Anterior cingulate cortex (tissue), 58 donors: Measurements from ENCODE around the gene SYNDIG1.
A peak's percentile ranks its signal among the peaks of the same experiment; 100 is the strongest.

Source experiments
- DNase-seq, 58 donors: peaks; one replicate each; lab custom pipeline; 2025; lab: John Stamatoyannopoulos, UW

SYNDIG1 gene

GRCh38 chr20:24698706-24699206 lies 229.3 kb downstream of the SYNDIG1 start:
- DNase-seq = no peak

- DNase-seq = peak in 14 of 58 donors; percentile 18 to 76 (median 49)
Measured at GRCh38 chr20:24699321-24700165, 230.1 kb downstream of the SYNDIG1 start.

GRCh38 chr20:24700166-24700860 lies 230.9 kb downstream of the SYNDIG1 start:
- peak in 1 of 58 donors; percentile 26 for DNase-seq

GRCh38 chr20:24701027-24701426 lies 231.6 kb downstream of the SYNDIG1 start:
- no peak for DNase-seq

GRCh38 chr20:24701668-24702067 lies 232.2 kb downstream of the SYNDIG1 start:
- no peak for DNase-seq

DNA sequence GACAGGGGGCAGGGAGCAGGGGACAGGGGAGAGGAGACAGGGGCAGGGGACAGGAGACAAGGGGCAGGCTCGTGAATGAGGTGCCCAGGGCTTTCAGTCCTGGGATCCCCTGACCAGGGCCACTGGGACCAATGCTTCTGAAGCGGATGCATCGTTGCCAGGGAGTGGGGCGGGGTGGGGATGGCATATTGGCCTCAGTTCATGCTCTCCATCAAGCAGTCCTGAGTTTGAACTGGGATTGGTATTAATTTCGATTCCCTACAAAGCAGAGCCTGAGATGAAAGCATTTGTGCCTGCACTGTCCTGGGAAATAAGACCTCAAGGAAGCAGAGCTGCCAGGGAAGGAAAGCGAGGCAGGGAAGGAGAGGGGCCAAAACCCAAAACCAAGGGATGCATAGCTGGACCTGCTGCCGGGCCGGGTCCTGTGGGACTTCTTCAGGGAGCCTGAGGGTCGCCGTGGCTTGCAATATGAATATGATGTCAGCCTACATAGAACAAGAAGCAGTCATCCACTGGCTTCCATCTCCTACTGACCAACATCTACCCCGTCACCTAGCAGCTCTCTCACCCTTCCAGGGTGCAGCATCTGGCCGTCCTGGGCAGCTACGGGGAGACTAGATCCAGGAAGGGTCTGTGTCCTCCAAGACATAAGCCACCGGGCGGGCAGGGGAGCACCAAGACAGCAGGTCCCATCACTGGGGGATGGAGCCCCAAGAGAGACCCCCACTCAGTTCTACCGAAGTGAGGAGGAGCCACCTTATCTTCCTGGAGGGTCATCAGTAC lies 233.3 kb downstream of the SYNDIG1 start:
- no peak for DNase-seq

DNA sequence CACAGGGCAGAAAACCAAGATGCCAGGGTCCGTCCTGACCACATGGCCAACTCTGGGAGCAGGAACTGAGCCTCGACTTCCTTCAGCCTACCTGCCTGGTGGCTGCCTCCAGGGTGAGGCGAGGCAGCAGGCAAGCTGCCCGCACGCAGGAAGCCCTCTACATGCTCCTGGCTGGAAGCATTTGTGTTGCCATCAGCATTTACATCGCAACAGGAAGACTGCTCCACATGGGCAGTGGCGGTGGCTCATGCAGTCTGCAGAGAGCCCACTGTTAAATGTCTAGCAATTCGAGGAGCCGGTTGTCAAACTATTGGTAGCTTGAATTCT lies 233.8 kb downstream of the SYNDIG1 start:
- DNase-seq = no peak

DNA sequence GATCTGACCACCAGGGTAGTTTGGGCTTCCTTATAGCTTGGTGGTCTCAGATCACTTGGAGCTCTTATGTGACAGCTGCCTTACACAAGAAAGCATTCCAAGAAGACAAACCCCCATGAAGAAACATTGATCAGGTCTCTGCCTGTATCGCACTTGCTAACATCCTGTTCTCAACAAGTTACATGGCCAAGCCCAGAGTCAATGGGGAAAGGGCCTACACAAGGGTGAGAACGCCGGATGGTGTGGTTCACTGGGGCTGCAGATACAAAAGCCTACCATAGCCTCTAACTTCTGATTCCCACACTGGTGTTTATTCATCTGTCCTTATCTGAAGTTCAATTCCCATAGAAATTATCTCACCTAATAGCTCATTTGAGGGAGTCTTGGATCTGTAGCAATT lies 235.5 kb downstream of the SYNDIG1 start:
- DNase-seq = no peak

GRCh38 chr20:24705486-24705885 lies 236.1 kb downstream of the SYNDIG1 start:
- DNase-seq = no peak

GRCh38 chr20:24708411-24709295 lies 239.2 kb downstream of the SYNDIG1 start:
- no peak for DNase-seq
